Raji (cell line): ENCODE measurements around the gene COL18A1.

Source experiments
- POLR2A ChIP-seq: IDR thresholded peaks from 2 replicates; pipeline ENCODE4 v1.6.1; 2011; ENCODE audit warnings: low read depth, low read length, control low read depth; ENCODE audit not compliant: insufficient read depth

The COL18A1 gene

DNA sequence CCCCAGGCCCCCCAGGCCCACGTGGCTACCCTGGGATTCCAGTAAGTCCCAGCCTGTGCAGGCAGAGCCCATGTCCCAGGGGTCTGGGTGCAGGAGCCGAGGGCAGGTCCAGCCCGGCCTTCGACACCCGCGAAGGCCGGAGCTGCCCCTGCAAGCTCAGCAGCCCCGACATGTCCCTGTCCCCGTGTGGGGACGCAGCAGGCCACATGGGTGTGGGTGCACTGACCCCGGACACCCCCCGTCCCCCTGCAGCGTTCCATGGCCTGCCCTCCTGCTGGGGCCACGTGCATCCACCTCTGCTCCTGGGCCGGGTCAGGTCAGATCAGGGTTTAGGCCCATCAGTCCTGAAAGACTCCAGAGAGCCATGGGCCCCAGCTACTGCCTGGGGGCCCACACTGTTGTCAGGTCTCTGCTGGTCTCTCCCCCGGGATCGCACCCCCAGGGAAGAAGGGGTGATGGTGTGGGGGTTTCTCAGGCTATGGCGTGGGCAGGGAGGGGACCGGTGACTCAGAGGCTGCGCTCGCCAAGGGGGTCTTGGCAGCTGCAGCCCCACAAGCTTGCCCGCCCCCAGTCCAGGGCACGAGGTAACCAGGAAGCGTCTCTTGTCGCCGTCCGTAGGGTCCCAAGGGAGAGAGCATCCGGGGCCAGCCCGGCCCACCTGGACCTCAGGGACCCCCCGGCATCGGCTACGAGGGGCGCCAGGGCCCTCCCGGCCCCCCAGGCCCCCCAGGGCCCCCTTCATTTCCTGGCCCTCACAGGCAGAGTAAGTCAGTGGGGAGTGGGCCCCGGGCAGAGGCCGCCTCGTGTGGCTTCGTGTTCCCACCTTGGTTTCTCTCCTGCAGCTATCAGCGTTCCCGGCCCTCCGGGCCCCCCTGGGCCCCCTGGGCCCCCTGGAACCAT, 99.8 kb downstream of the COL18A1 start:
- TF ChIP-seq POLR2A: no peak

DNA sequence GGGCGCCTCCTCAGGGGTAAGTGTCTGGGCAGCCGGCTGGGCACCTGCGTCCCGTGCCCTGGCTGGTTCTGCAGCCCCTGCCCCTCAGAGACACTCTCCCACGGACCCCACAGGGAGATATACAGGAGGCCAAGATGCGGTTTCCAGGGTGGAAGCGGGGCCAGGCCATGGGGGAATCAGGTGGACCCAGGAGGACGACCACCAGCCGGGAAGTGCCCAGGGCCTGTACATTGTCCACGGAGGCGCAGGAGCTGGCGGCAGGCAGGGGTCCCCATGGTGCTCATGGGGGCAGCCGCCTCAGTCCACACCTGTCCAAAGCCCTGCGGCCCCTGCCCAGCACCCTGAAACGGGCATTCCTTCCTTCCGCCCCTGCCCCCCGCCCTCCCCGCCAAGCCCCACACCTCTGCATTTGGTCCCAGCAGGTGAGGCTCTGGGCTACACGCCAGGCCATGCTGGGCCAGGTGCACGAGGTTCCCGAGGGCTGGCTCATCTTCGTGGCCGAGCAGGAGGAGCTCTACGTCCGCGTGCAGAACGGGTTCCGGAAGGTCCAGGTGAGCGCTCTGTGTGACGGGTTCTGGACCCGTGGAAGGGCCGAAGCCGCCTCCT, 100.6 kb downstream of the COL18A1 start:
- TF ChIP-seq POLR2A: no peak

DNA sequence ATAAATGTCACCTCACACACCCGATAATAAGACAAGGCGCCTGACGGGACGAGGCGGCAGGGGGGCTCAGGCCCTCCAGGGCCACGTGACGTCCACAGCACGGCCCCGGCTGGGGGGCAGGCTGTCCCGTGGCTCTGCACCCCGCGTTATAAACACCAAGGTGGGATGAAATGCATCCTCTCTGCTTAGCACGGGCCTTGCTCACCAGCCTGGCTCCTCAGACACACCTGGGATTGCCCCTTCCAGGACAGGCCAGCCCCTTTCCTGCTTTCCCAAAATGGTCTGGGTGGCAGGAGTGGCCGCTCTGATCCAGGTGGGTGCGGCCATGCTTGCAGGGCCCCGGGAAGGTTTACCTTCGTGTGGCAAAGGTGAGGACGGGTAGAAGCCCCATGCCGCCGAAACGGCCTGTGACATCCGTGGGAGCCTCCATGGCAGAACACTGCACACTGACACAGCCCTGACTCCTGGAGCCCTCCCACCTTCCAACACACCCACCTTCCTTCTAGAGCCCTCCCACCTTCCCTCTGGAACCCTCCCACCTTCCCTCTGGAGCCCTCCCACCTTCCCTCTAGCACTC, 101.4 kb downstream of the COL18A1 start:
- TF ChIP-seq POLR2A: no peak

DNA sequence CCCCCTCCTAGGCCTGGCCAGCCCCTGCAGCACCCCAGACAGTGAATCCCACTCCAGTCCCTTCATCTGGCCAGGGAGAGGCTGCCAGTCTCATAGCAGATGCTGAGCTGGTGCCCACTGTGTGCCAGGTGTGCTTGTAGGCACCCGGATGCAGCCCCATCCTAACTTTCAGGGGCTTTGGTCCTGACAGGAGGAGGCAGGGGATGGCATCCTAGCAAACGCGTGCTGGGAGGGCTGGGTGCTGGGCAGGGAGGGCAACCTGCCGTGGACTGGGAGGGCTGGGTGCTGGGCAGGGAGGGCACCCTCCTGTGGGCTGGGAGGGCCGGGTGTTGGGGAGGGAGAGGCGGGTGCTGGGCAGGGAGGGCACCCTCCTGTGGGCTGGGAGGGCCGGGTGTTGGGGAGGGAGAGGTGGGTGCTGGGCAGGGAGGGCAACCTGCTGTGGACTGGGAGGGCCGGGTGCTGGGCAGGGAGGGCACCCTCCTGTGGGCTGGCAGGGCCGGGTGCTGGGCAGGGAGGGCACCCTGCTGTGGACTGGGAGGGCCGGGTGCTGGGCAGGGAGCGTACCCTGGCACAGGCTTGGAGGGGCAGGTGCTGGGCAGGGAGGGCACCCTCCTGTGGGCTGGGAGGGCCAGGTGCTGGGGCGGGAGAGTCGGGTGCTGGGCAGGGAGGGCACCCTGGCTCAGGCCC, 102.0 kb downstream of the COL18A1 start:
- TF ChIP-seq POLR2A: no peak

DNA sequence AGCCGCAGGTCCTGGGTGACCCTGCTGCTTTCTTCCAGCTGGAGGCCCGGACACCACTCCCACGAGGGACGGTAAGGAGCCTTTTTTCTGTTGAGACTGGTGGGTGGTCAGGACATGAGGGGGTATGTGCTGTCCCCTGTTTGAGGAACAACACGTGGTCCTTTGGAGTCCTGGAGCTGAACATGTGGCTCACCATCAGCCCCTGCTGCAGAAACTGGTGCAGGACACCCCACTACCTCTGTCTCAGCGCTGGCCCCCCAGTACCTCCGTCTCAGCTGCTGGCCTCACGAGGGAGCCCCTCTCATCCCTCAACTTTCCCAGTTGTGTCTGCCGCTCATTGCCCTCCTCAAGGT, 102.5 kb downstream of the COL18A1 start:
- TF ChIP-seq POLR2A: no peak

DNA sequence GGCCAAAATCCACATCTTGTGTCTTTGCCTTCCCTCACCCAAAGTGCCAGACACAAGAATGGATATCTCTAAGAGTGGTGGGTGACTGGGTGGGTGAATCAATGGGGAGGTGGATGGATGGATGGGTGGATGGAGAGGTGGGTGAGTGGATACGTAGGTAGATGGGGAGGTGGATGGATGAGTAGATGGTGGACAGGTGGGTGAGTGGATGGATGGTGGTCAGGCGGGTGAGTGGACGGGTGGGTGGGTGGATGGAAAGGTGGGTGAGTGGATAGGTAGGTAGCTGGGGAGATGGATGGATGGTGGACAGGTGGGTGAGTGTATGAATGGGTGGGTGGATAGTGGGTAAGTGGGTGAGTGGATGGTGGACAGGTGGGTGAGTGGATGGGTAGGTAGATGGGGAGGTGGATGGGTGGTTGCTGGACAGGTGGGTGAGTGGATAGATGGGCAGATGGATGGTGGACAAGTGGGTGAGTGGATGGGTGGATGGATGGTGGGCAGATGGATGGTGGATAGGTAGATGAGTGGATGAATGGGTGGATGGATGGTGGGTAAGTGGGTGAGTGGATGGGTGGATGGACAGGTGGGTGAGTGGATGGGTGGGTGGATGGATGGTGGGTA, 103.0 kb downstream of the COL18A1 start:
- no peak for TF ChIP-seq POLR2A

DNA sequence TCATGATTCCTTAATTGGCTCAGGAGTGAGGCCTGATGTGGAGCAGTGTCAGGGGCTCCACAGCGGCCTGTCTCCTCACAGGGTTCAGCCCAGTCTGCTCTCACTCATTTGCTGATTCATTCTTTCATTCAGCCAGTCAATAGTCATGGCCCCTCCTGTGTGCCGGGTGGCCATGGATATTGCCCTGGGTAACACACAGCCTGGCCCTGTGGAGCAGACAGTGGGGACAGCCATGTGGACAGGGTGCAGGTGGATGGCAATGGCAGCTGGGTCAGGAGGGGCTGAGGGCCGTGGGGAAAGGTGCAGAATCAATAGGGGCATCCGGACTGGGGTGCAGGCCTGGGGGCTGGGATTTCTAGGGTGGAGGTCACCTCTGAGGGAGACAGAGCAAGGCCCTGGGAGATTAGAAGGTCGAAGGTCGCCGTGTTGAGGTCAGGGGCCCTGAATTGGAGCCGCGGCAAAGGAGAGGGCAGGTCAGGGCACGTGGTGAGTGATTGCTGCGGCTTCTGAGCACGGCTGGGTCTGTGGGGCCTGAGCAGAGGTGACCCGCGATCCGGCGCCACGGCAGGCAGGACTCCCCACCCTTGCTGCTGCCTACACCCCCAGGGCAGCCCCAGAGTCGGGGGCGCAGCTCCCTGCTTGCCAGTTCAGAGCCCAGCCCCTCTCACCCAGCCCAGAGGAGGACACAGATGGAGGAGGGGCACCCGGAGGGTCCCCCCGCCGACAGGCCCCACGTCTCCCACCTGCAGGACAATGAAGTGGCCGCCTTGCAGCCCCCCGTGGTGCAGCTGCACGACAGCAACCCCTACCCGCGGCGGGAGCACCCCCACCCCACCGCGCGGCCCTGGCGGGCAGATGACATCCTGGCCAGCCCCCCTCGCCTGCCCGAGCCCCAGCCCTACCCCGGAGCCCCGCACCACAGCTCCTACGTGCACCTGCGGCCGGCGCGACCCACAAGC, 103.9 kb downstream of the COL18A1 start:
- no peak for TF ChIP-seq POLR2A

DNA sequence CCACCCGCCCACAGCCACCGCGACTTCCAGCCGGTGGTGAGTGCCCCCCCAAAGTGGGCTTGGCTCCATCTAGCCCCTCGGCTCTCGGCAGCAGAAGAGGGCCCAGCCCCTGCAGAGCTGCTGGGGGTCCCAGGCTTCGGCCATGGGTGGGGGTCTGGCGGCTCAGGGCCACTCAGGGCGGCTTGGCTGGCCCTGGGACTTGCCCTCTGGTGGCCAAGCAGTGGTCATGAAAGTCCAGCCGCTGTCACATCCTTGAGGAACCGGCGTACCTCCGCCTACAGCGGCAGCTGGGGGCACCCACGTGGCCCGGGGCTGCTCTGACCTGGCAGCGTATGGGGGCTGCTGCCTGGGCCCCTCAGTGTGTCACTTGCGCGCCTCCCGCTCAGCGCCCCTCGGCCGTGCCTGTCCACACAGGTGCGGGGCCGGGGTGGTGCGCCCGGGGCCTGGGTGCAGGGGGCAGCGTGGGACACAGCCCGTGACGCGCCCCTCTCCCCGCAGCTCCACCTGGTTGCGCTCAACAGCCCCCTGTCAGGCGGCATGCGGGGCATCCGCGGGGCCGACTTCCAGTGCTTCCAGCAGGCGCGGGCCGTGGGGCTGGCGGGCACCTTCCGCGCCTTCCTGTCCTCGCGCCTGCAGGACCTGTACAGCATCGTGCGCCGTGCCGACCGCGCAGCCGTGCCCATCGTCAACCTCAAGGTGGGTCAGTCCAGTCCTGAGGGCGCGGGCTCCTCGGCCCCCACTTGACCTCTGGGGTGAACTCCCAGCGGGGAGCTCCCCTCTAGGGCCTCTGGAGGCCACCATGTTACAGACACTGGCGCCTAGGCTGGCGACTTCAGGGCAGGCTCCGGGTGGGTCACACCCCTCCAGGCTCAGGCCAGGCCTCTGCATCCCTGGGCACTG, 104.9 kb downstream of the COL18A1 start:
- TF ChIP-seq POLR2A: no peak

DNA sequence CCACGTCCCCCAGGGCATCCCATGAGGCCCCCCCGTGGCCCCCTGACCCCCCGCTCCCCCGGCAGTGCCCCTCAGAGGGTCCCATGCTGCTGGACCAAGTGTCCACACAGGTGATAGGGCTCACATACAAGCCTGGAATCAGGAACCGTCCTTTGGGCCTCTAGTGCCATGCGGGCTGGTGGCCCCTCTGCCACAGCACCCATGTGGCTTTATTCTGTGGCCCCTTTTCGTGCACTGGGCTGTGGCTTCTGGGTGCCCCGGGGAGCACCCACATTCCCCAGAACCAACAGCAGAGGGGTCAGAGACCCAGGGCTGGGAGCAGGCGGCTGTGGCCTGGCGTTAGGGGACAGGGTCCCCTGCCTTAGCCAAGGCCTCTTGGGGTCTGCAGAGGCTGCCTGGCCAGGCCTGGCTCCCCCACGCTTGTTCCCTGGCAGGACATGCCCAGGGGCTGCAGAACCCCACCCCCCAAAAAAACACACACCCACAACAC, 105.5 kb downstream of the COL18A1 start:
- no peak for TF ChIP-seq POLR2A

DNA sequence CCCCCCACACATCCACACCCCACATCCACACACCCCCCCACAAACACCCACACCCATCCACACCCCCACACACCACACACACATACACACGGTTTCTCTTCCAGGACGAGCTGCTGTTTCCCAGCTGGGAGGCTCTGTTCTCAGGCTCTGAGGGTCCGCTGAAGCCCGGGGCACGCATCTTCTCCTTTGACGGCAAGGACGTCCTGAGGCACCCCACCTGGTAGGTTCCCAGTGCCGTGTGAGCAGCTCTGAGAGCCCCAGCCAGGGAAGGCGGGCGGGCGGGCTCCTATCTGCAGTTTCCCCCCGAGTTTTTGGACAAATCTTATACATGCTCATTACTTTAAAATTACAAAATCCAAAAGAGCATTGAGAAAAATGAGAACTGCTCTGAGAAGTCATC, 106.0 kb downstream of the COL18A1 start:
- no peak for TF ChIP-seq POLR2A

DNA sequence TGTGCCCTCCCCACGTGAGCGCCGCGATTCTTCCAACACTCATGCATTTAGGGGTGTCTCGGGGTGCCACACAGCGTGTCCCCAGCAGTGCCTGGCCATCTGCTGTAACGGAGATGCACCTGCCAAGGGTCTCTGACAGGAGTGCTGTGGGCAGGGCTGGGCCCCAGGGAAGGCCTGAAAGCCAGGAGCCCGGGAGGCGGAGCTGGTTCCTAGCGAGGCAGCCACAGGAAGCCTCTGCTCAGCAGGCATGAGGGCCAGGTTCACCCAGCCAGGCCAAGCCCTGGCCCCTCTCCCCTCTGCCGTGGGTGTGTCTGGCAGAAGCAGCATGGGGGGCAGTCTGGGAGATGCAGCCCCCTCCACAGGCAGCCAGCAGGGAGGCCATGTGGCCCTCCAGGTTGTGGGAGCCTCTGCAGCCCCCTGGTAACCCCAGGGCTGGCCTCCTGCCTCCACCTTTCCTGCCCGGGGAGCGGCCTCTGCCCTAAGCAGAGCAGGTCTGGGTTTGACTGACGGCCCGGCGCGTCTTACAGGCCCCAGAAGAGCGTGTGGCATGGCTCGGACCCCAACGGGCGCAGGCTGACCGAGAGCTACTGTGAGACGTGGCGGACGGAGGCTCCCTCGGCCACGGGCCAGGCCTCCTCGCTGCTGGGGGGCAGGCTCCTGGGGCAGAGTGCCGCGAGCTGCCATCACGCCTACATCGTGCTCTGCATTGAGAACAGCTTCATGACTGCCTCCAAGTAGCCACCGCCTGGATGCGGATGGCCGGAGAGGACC, 106.9 kb downstream of the COL18A1 start:
- TF ChIP-seq POLR2A: no peak

DNA sequence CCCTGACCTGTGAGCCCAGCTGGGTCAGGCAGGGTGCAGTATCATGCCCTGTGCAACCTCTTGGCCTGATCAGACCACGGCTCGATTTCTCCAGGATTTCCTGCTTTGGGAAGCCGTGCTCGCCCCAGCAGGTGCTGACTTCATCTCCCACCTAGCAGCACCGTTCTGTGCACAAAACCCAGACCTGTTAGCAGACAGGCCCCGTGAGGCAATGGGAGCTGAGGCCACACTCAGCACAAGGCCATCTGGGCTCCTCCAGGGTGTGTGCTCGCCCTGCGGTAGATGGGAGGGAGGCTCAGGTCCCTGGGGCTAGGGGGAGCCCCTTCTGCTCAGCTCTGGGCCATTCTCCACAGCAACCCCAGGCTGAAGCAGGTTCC, 107.6 kb downstream of the COL18A1 start:
- TF ChIP-seq POLR2A: no peak
